ENCODE measurements around the gene LKAAEAR1.

The LKAAEAR1 gene

GRCh38 chr20:64080013-64080812 lies 4.0 kb downstream of the LKAAEAR1 start, which contains the start of gene OPRL1:
TSS of gene OPRL1 (plus strand) at chr20:64080082. CDS start at chr20:64092721, 12,639 bp downstream.
- H3K27ac ChIP-seq (ENCODE audit: low read length): no peak within 1 kb of the TSS
- H3K4me3 ChIP-seq (ENCODE audit: low read length): peak within 1 kb of the TSS; percentile 66

GRCh38 chr20:64079273-64080012 lies 4.8 kb downstream of the LKAAEAR1 start, which contains the start of gene RGS19:
TSS of gene RGS19 (minus strand) at chr20:64079518. CDS start at chr20:64076886, 2,632 bp downstream.
- Histone ChIP-seq H3K4me1 (ENCODE audit: control insufficient read depth, low read depth, low read length) (peaks cover 8% of the 10 kb centered on the region), H3K9me3 (ENCODE audit: control insufficient read depth, low read depth, low read length) (no peaks in the 10 kb centered on the region), H3K27ac (ENCODE audit: low read length) (no peak within 1 kb of the TSS), H3K36me3 (ENCODE audit: control insufficient read depth, low read depth, low read length) (no peaks in the 10 kb centered on the region), H3K9ac (ENCODE audit: low read length) (peak within 1 kb of the TSS; percentile 53), H3K4me3 (ENCODE audit: low read length) (peak within 1 kb of the TSS; percentile 66), H3K27me3 (ENCODE audit: control insufficient read depth, insufficient read depth, low read length) (peaks cover 42% of the 10 kb centered on the region)

More at GRCh38 chr20:64080013-64080812, 4.0 kb downstream of the LKAAEAR1 start, which contains the start of gene OPRL1:
- peaks cover 13% of the 10 kb centered on the region for H3K4me1 ChIP-seq (ENCODE audit: control insufficient read depth, low read depth, low read length)
- peaks cover 50% of the 10 kb centered on the region for H3K27me3 ChIP-seq (ENCODE audit: control insufficient read depth, insufficient read depth, low read length)
- no peaks in the 10 kb centered on the region for H3K36me3 ChIP-seq (ENCODE audit: control insufficient read depth, low read depth, low read length)
- H3K9ac ChIP-seq (ENCODE audit: low read length): peak within 1 kb of the TSS; percentile 53
- H3K9me3 ChIP-seq (ENCODE audit: control insufficient read depth, low read depth, low read length): no peaks in the 10 kb centered on the region

GRCh38 chr20:64078934-64079272 lies 5.3 kb downstream of the LKAAEAR1 start:
- Histone ChIP-seq H3K27ac (ENCODE audit: low read length) (no peak overlapping the region), H3K4me1 (ENCODE audit: control insufficient read depth, low read depth, low read length) (peaks cover 6% of the 10 kb centered on the region), H3K36me3 (ENCODE audit: control insufficient read depth, low read depth, low read length) (no peaks in the 10 kb centered on the region), H3K9me3 (ENCODE audit: control insufficient read depth, low read depth, low read length) (no peaks in the 10 kb centered on the region), H3K4me3 (ENCODE audit: low read length) (peak overlapping the region; percentile 66), H3K9ac (ENCODE audit: low read length) (peak overlapping the region; percentile 53), H3K27me3 (ENCODE audit: control insufficient read depth, insufficient read depth, low read length) (peaks cover 37% of the 10 kb centered on the region)

- Histone ChIP-seq H3K9ac (ENCODE audit: low read length) (no peak overlapping the region), H3K27ac (ENCODE audit: low read length) (no peak overlapping the region), H3K4me1 (ENCODE audit: control insufficient read depth, low read depth, low read length) (peaks cover 6% of the 10 kb centered on the region)
Observed at GRCh38 chr20:64077876-64078551, 6.2 kb downstream of the LKAAEAR1 start.

GRCh38 chr20:64077541-64077875 lies 6.7 kb downstream of the LKAAEAR1 start:
- H3K36me3 ChIP-seq (ENCODE audit: control insufficient read depth, low read depth, low read length): no peaks in the 10 kb centered on the region
- no peak overlapping the region for H3K4me3 ChIP-seq (ENCODE audit: low read length)
- H3K4me1 ChIP-seq (ENCODE audit: control insufficient read depth, low read depth, low read length): peaks cover 6% of the 10 kb centered on the region
- no peak overlapping the region for H3K9ac ChIP-seq (ENCODE audit: low read length)
- H3K9me3 ChIP-seq (ENCODE audit: control insufficient read depth, low read depth, low read length): no peaks in the 10 kb centered on the region
- H3K27me3 ChIP-seq (ENCODE audit: control insufficient read depth, insufficient read depth, low read length): peaks cover 26% of the 10 kb centered on the region
- no peak overlapping the region for H3K27ac ChIP-seq (ENCODE audit: low read length)

More at GRCh38 chr20:64077876-64078551, 6.2 kb downstream of the LKAAEAR1 start:
- Histone ChIP-seq H3K9me3 (ENCODE audit: control insufficient read depth, low read depth, low read length) (no peaks in the 10 kb centered on the region), H3K4me3 (ENCODE audit: low read length) (no peak overlapping the region), H3K27me3 (ENCODE audit: control insufficient read depth, insufficient read depth, low read length) (peaks cover 31% of the 10 kb centered on the region), H3K36me3 (ENCODE audit: control insufficient read depth, low read depth, low read length) (no peaks in the 10 kb centered on the region)

GRCh38 chr20:64077094-64077493 lies 7.1 kb downstream of the LKAAEAR1 start:
- Histone ChIP-seq H3K27me3 (ENCODE audit: control insufficient read depth, insufficient read depth, low read length) (peaks cover 22% of the 10 kb centered on the region), H3K4me1 (ENCODE audit: control insufficient read depth, low read depth, low read length) (peaks cover 6% of the 10 kb centered on the region), H3K9ac (ENCODE audit: low read length) (no peak overlapping the region), H3K9me3 (ENCODE audit: control insufficient read depth, low read depth, low read length) (no peaks in the 10 kb centered on the region), H3K4me3 (ENCODE audit: low read length) (no peak overlapping the region), H3K36me3 (ENCODE audit: control insufficient read depth, low read depth, low read length) (no peaks in the 10 kb centered on the region), H3K27ac (ENCODE audit: low read length) (no peak overlapping the region)

GRCh38 chr20:64076061-64076997 lies 7.9 kb downstream of the LKAAEAR1 start:
- Histone ChIP-seq H3K36me3 (ENCODE audit: control insufficient read depth, low read depth, low read length) (no peaks in the 10 kb centered on the region), H3K4me1 (ENCODE audit: control insufficient read depth, low read depth, low read length) (peaks cover 6% of the 10 kb centered on the region), H3K9me3 (ENCODE audit: control insufficient read depth, low read depth, low read length) (no peaks in the 10 kb centered on the region), H3K27me3 (ENCODE audit: control insufficient read depth, insufficient read depth, low read length) (peaks cover 14% of the 10 kb centered on the region), H3K9ac (ENCODE audit: low read length) (no peak overlapping the region), H3K4me3 (ENCODE audit: low read length) (no peak overlapping the region), H3K27ac (ENCODE audit: low read length) (no peak overlapping the region)

GRCh38 chr20:64075556-64075955 lies 8.6 kb downstream of the LKAAEAR1 start:
- Histone ChIP-seq H3K27me3 (ENCODE audit: control insufficient read depth, insufficient read depth, low read length) (peaks cover 6% of the 10 kb centered on the region), H3K36me3 (ENCODE audit: control insufficient read depth, low read depth, low read length) (no peaks in the 10 kb centered on the region), H3K27ac (ENCODE audit: low read length) (no peak overlapping the region), H3K4me3 (ENCODE audit: low read length) (no peak overlapping the region), H3K9me3 (ENCODE audit: control insufficient read depth, low read depth, low read length) (no peaks in the 10 kb centered on the region), H3K9ac (ENCODE audit: low read length) (no peak overlapping the region), H3K4me1 (ENCODE audit: control insufficient read depth, low read depth, low read length) (peaks cover 6% of the 10 kb centered on the region)

- peaks cover 6% of the 10 kb centered on the region for H3K4me1 ChIP-seq (ENCODE audit: control insufficient read depth, low read depth, low read length)
- H3K9ac ChIP-seq (ENCODE audit: low read length): no peak overlapping the region
- no peaks in the 10 kb centered on the region for H3K36me3 ChIP-seq (ENCODE audit: control insufficient read depth, low read depth, low read length)
- peaks cover under 1% of the 10 kb centered on the region for H3K27me3 ChIP-seq (ENCODE audit: control insufficient read depth, insufficient read depth, low read length)
- H3K9me3 ChIP-seq (ENCODE audit: control insufficient read depth, low read depth, low read length): no peaks in the 10 kb centered on the region
- no peak overlapping the region for H3K27ac ChIP-seq (ENCODE audit: low read length)
- no peak overlapping the region for H3K4me3 ChIP-seq (ENCODE audit: low read length)
Observed at GRCh38 chr20:64074963-64075362, 9.2 kb downstream of the LKAAEAR1 start.

GRCh38 chr20:64074184-64074789 lies 9.9 kb downstream of the LKAAEAR1 start:
- H3K4me1 ChIP-seq (ENCODE audit: control insufficient read depth, low read depth, low read length): peaks cover 6% of the 10 kb centered on the region
- H3K9ac ChIP-seq (ENCODE audit: low read length): no peak overlapping the region
- H3K4me3 ChIP-seq (ENCODE audit: low read length): no peak overlapping the region
- H3K27me3 ChIP-seq (ENCODE audit: control insufficient read depth, insufficient read depth, low read length): no peaks in the 10 kb centered on the region
- H3K36me3 ChIP-seq (ENCODE audit: control insufficient read depth, low read depth, low read length): no peaks in the 10 kb centered on the region
- H3K27ac ChIP-seq (ENCODE audit: low read length): no peak overlapping the region
- no peaks in the 10 kb centered on the region for H3K9me3 ChIP-seq (ENCODE audit: control insufficient read depth, low read depth, low read length)
